RWPE1 (cell line): Measurements from ENCODE around the gene GPR156.
"Not testable (repeated sequence)": the region's sequence is repeated elsewhere in the genome, so short reads cannot be mapped to it uniquely, and the experiment has no call there.

ENCODE experiments used
- CTCF ChIA-PET: fragments of 350-600 bp; sonication (Branson Sonifier 250); formaldehyde crosslinking; extraction: SDS; loops from one replicate; lab custom pipeline; 2021; lab: Yijun Ruan, JAX
- POLR2A ChIA-PET: fragments of 400-600 bp; formaldehyde crosslinking; extraction: SDS; loops from one replicate; lab custom pipeline; 2020; ENCODE audit warnings: antibody characterized with exemption; ENCODE audit not compliant: low non-redundant PET; lab: Yijun Ruan, JAX
- DNase-seq: peaks from one replicate; pipeline ENCODE4 v3.0.0; 2012; ENCODE audit warnings: low spot score
- H3K27ac ChIP-seq: fragments of 450-650 bp; 2 replicates; pipeline ENCODE4 v1.5.1; 2017
- CTCF ChIP-seq: fragments of 450-650 bp; conservative IDR thresholded peaks from 2 replicates; pipeline ENCODE4 v1.5.1; 2017; ENCODE audit warnings: low read depth, mild to moderate bottlenecking

Gene GPR156

GRCh38 chr3:120239644-120240043 lies 45.4 kb downstream of the GPR156 start:
- TF ChIP-seq CTCF, result no peak
- H3K27ac ChIP-seq, result no peak overlapping the region
- no peak for DNase-seq
- ChIA-PET CTCF (no interaction called here), POLR2A (no interaction called here)

- CTCF ChIA-PET, result interaction anchor here (0.5 to 0.7 kb wide), 2 partner anchors 16 to 551 kb away, joined by 4 to 7 read pairs; no protein-coding TSS in a partner anchor
- POLR2A ChIA-PET, result no interaction called here
- TF ChIP-seq CTCF, result no peak
- no peak for DNase-seq
- H3K27ac ChIP-seq, result no peak overlapping the region
Observed at GRCh38 chr3:120227710-120228347, 57.2 kb downstream of the GPR156 start.

GRCh38 chr3:120224237-120224636 lies 60.8 kb downstream of the GPR156 start:
- DNase-seq, result no peak
- CTCF ChIA-PET, result no interaction called here
- H3K27ac ChIP-seq, result no peak overlapping the region
- no peak for TF ChIP-seq CTCF
- POLR2A ChIA-PET, result no interaction called here

- ChIA-PET CTCF (no interaction called here), POLR2A (no interaction called here)
- H3K27ac ChIP-seq, result no peak overlapping the region
- DNase-seq, result no peak
- no peak for TF ChIP-seq CTCF
Observed at GRCh38 chr3:120218981-120219380, 66.0 kb downstream of the GPR156 start.

- H3K27ac ChIP-seq, DNase-seq, CTCF ChIA-PET, POLR2A ChIA-PET: not testable (repeated sequence)
Observed at GRCh38 chr3:120216633-120217032, 68.4 kb downstream of the GPR156 start.

- DNase-seq, result no peak
- ChIA-PET CTCF (no interaction called here), POLR2A (no interaction called here)
- no peak overlapping the region for H3K27ac ChIP-seq
- TF ChIP-seq CTCF, result no peak
Observed at GRCh38 chr3:120214176-120214575, 70.8 kb downstream of the GPR156 start.

- CTCF ChIA-PET, result no interaction called here
- DNase-seq, result no peak
- H3K27ac ChIP-seq, result no peak overlapping the region
- no peak for TF ChIP-seq CTCF
- POLR2A ChIA-PET, result no interaction called here
Observed at GRCh38 chr3:120212505-120212904, 72.5 kb downstream of the GPR156 start.
